ENCODE measurements around the gene RNASE12. TPM values are rescaled to one million over a fixed set of nuclear protein-coding genes. Genes with fewer than 3 reads are reported as not detected.

The RNASE12 gene
- total RNA-seq, 1 experiment from 2014 or later: not detected

- no peak overlapping the region for H3K4me2 ChIP-seq (ENCODE audit: low read length)
- H3K4me3 ChIP-seq (replicated peaks in 1 of 2; ENCODE audit: low read depth in 1 of 2, low read length in 2 of 2): no peak overlapping the region
- CTCF ChIA-PET: no interaction called here
- no peak overlapping the region for H3K9ac ChIP-seq (ENCODE audit: low read length)
- H3K36me3 ChIP-seq (ENCODE audit: control insufficient read depth in 1 of 2, insufficient read depth in 2 of 2, low read length in 2 of 2): no peaks in the 10 kb centered on the region
- intact Hi-C loops (cut with micrococcal nuclease): no loop called here
- no peak overlapping the region for H2AFZ ChIP-seq (ENCODE audit: low read depth, low read length, poor library complexity, severe bottlenecking)
- no peaks in the 10 kb centered on the region for H3K9me2 ChIP-seq (ENCODE audit: insufficient read depth)
- no peaks in the 10 kb centered on the region for H3K27me3 ChIP-seq (ENCODE audit: insufficient read depth, low read length)
- DNase-seq (ENCODE audit: low read depth, low spot score) (no peak), ATAC-seq (no peak)
- RAD21 ChIA-PET (ENCODE audit: low non-redundant PET in 1 of 2, low total read pairs in 2 of 2, uncharacterized antibody in 2 of 2, unreplicated experiment in 2 of 2): no interaction called here
- TF ChIP-seq EGR1 (IDR thresholded peaks at IDR 0.05; ENCODE audit: low read depth): no peak
- TF ChIP-seq CBX3 (IDR thresholded peaks at IDR 0.05; ENCODE audit: low read depth): no peak
- TF ChIP-seq POLR2A (IDR thresholded peaks at IDR 0.05; ENCODE audit: borderline replicate concordance, extremely low read depth, insufficient read depth, insufficient read length): no peak
- TF ChIP-seq EZH2 (IDR thresholded peaks at IDR 0.05): no peak
- no peak for TF ChIP-seq POLR2AphosphoS5 (IDR thresholded peaks at IDR 0.05; ENCODE audit: low read depth, low read length)
- no peak for TF ChIP-seq CTCF (IDR thresholded peaks at IDR 0.05 in 2 of 3, conservative IDR thresholded peaks at IDR 0.05 in 1 of 3; ENCODE audit: borderline replicate concordance in 1 of 3, insufficient read depth in 1 of 3, low read depth in 2 of 3, low read length in 2 of 3)
- H3K4me1 ChIP-seq (ENCODE audit: control insufficient read depth in 1 of 2, insufficient read depth in 2 of 2, low read length in 2 of 2): no peaks in the 10 kb centered on the region
- no peaks in the 10 kb centered on the region for H3K79me2 ChIP-seq (ENCODE audit: insufficient read depth, low read length)
- no TSS peak for BruUV-seq (replicated peaks)
- POLR2A ChIA-PET: no interaction called here
- H3K27ac ChIP-seq (ENCODE audit: low read depth, low read length): no peak overlapping the region
- no peaks in the 10 kb centered on the region for H4K20me1 ChIP-seq (ENCODE audit: insufficient read depth)
- H3K9me3 ChIP-seq (ENCODE audit: control insufficient read depth in 1 of 2, insufficient read depth in 1 of 2, low read depth in 1 of 2, low read length in 2 of 2): no peaks in the 10 kb centered on the region
Measured at GRCh38 chr14:20563971-20564370, 27.2 kb downstream of the RNASE12 start.

GRCh38 chr14:20560961-20561360, 30.2 kb downstream of the RNASE12 start, which contains the start of gene RNASE9:
RNASE9 (minus strand) TSS chr14:20561047.
- RAD21 ChIA-PET (ENCODE audit: low non-redundant PET in 1 of 2, low total read pairs in 2 of 2, uncharacterized antibody in 2 of 2, unreplicated experiment in 2 of 2): no interaction called here
- no peak within 1 kb of the TSS for H3K9ac ChIP-seq (ENCODE audit: low read length)
- no peaks in the 10 kb centered on the region for H3K9me2 ChIP-seq (ENCODE audit: insufficient read depth)
- no peaks in the 10 kb centered on the region for H3K36me3 ChIP-seq (ENCODE audit: control insufficient read depth in 1 of 2, insufficient read depth in 2 of 2, low read length in 2 of 2)
- no TSS peak for BruUV-seq (replicated peaks)
- DNase-seq (ENCODE audit: low read depth, low spot score) (no peak), ATAC-seq (no peak; the same call in 1 of the 2 replicates)
- no peak within 1 kb of the TSS for H2AFZ ChIP-seq (ENCODE audit: low read depth, low read length, poor library complexity, severe bottlenecking)
- no peak within 1 kb of the TSS for H3K4me2 ChIP-seq (ENCODE audit: low read length)
- no peaks in the 10 kb centered on the region for H3K9me3 ChIP-seq (ENCODE audit: control insufficient read depth in 1 of 2, insufficient read depth in 1 of 2, low read depth in 1 of 2, low read length in 2 of 2)
- no peaks in the 10 kb centered on the region for H3K4me1 ChIP-seq (ENCODE audit: control insufficient read depth in 1 of 2, insufficient read depth in 2 of 2, low read length in 2 of 2)
- no peaks in the 10 kb centered on the region for H4K20me1 ChIP-seq (ENCODE audit: insufficient read depth)
- no peak within 1 kb of the TSS for H3K27ac ChIP-seq (ENCODE audit: low read depth, low read length)
- H3K4me3 ChIP-seq (replicated peaks in 1 of 2; ENCODE audit: low read depth in 1 of 2, low read length in 2 of 2): no peak within 1 kb of the TSS
- CTCF ChIA-PET: no interaction called here
- no peaks in the 10 kb centered on the region for H3K79me2 ChIP-seq (ENCODE audit: insufficient read depth, low read length)
- POLR2A ChIA-PET: interaction anchor here (0.5 kb wide), 1 partner anchor 174 kb away, joined by 4 read pairs; no protein-coding TSS in a partner anchor
- intact Hi-C loops (cut with micrococcal nuclease): no loop called here
- H3K27me3 ChIP-seq (ENCODE audit: insufficient read depth, low read length): no peaks in the 10 kb centered on the region
- TF ChIP-seq TCF7L2 (IDR thresholded peaks at IDR 0.05; ENCODE audit: borderline replicate concordance, extremely low read depth, insufficient read depth, insufficient read length): no peak
- TF ChIP-seq JUND (IDR thresholded peaks at IDR 0.05): no peak
- no peak for TF ChIP-seq MAX (IDR thresholded peaks at IDR 0.05)
- TF ChIP-seq POLR2AphosphoS5 (IDR thresholded peaks at IDR 0.05; ENCODE audit: low read depth, low read length): no peak
- TF ChIP-seq SP1 (IDR thresholded peaks at IDR 0.05; ENCODE audit: low read depth): no peak
- TF ChIP-seq SRF (IDR thresholded peaks at IDR 0.05; ENCODE audit: low read depth): no peak
- no peak for TF ChIP-seq ATF3 (IDR thresholded peaks at IDR 0.05)
- TF ChIP-seq YY1 (IDR thresholded peaks at IDR 0.05; ENCODE audit: extremely low read depth, insufficient replicate concordance, low read depth, low read length): no peak
- no peak for TF ChIP-seq REST (IDR thresholded peaks at IDR 0.05; ENCODE audit: low read depth)

Measured in HCT116 (cell line).